GM12873 (cell line): ENCODE results near the gene STOX2.

ENCODE experiments used
- CTCF ChIP-seq: IDR thresholded peaks from 2 replicates; pipeline ENCODE4 v1.5.1; 2012; ENCODE audit warnings: low read depth, mild to moderate bottlenecking, moderate library complexity, low read length, control low read depth; ENCODE audit not compliant: insufficient read depth; ENCODE audit errors: missing control alignments

The STOX2 gene

GRCh38 chr4:183960962-183961541 lies 55.9 kb downstream of the STOX2 start:
- no peak for TF ChIP-seq CTCF

- TF ChIP-seq CTCF: no peak
Measured at GRCh38 chr4:183961795-183962194, 56.7 kb downstream of the STOX2 start.

- TF ChIP-seq CTCF: no peak
Measured at GRCh38 chr4:183962419-183962818, 57.3 kb downstream of the STOX2 start.

GRCh38 chr4:183966371-183966770 lies 61.3 kb downstream of the STOX2 start:
- no peak for TF ChIP-seq CTCF

GRCh38 chr4:183967266-183967665 lies 62.2 kb downstream of the STOX2 start:
- TF ChIP-seq CTCF: no peak

- no peak for TF ChIP-seq CTCF
Measured at GRCh38 chr4:183968502-183968901, 63.4 kb downstream of the STOX2 start.

GRCh38 chr4:183968931-183969330 lies 63.8 kb downstream of the STOX2 start:
- TF ChIP-seq CTCF: no peak

GRCh38 chr4:183969596-183969995 lies 64.5 kb downstream of the STOX2 start:
- TF ChIP-seq CTCF: no peak
